Measurements from ENCODE around the gene TACSTD2.
A peak's percentile ranks its signal among the peaks of the same experiment; 100 is the strongest.
"Not testable (repeated sequence)": the region's sequence is repeated elsewhere in the genome, so short reads cannot be mapped to it uniquely, and the experiment has no call there.

TACSTD2 gene, protein sequence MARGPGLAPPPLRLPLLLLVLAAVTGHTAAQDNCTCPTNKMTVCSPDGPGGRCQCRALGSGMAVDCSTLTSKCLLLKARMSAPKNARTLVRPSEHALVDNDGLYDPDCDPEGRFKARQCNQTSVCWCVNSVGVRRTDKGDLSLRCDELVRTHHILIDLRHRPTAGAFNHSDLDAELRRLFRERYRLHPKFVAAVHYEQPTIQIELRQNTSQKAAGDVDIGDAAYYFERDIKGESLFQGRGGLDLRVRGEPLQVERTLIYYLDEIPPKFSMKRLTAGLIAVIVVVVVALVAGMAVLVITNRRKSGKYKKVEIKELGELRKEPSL

DNA sequence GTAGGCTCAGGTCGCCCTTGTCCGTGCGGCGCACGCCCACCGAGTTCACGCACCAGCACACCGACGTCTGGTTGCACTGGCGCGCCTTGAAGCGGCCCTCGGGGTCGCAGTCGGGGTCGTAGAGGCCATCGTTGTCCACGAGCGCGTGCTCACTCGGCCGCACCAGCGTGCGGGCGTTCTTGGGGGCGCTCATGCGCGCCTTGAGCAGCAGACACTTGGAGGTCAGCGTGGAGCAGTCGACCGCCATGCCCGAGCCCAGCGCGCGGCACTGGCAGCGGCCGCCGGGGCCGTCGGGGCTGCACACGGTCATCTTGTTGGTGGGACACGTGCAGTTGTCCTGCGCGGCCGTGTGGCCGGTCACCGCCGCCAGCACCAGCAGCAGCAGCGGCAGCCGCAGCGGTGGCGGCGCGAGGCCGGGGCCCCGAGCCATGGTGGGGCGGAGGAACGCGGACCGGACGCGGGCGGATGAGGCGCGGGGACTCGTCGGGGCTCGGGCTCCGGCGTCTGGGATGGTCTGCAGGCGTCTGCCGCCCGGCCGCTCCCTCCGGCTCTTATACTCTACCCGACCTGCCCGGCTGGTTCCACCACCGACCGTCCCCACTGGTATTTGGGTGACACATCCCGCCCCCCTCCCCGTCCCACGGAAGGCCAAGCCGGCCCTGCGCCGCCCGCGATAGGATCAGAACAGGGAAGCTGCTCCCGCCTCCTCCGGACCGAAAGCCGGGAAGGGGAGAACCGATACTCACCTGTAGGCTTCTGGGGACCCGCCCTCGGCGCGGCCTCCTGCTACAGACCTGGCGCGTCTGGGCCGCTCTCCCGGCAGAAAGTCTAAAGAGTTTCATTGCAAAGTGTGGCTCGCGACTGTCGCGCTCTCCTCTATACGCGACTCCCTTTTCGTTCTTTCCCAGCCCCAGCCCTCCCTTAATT, at the start of gene TACSTD2:
TACSTD2 (minus strand) TSS at position 526 of the 927 bp plus-strand sequence; CDS start at position 430, 96 bp downstream.
- H3K4me1 Mint-ChIP-seq, result peaks cover 23% of the 10 kb centered on the region
- H3K9me3 Mint-ChIP-seq, result peaks cover 16% of the 10 kb centered on the region
- H3K36me3 Mint-ChIP-seq (ENCODE audit: low read depth), result no peaks in the 10 kb centered on the region
- DNase-seq, result peak; percentile 60
- no peak within 1 kb of the TSS for H3K27ac Mint-ChIP-seq
- TF ChIP-seq, protein P1, sequence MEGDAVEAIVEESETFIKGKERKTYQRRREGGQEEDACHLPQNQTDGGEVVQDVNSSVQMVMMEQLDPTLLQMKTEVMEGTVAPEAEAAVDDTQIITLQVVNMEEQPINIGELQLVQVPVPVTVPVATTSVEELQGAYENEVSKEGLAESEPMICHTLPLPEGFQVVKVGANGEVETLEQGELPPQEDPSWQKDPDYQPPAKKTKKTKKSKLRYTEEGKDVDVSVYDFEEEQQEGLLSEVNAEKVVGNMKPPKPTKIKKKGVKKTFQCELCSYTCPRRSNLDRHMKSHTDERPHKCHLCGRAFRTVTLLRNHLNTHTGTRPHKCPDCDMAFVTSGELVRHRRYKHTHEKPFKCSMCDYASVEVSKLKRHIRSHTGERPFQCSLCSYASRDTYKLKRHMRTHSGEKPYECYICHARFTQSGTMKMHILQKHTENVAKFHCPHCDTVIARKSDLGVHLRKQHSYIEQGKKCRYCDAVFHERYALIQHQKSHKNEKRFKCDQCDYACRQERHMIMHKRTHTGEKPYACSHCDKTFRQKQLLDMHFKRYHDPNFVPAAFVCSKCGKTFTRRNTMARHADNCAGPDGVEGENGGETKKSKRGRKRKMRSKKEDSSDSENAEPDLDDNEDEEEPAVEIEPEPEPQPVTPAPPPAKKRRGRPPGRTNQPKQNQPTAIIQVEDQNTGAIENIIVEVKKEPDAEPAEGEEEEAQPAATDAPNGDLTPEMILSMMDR (IDR thresholded peaks at IDR 0.05), result no peak
- H3K27me3 Mint-ChIP-seq (ENCODE audit: low read depth, poor library complexity), result peaks cover 78% of the 10 kb centered on the region
- peak within 1 kb of the TSS; percentile 68 for H3K4me3 Mint-ChIP-seq

DNA sequence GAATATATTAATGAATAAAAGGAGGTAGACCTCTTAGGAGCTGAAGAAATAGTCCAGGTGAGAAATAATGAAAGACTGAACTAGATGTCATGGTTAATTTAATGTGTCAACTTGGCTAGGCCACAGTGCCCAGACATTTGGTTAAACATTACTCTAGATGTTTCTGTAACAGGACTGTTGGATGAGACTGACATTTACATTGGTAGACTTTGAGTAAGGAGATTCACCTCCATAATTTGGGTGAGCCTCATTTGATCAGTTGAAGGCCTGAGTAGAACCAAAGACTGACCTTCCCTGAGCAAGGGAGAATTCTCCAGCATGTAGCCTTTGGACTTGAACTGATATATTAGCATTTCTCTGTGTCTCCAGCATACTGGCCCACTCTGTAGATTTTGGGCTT, 49.2 kb upstream of the TACSTD2 start:
- Mint-ChIP-seq H3K9me3 (peaks cover 27% of the 10 kb centered on the region), H3K4me3 (no peak overlapping the region), H3K27ac (no peak overlapping the region), H3K36me3 (ENCODE audit: low read depth) (peaks cover 7% of the 10 kb centered on the region), H3K27me3 (ENCODE audit: low read depth, poor library complexity) (peaks cover 6% of the 10 kb centered on the region), H3K4me1 (no peaks in the 10 kb centered on the region)
- TF ChIP-seq, protein P1 (IDR thresholded peaks at IDR 0.05), result no peak
- no peak for DNase-seq

DNA sequence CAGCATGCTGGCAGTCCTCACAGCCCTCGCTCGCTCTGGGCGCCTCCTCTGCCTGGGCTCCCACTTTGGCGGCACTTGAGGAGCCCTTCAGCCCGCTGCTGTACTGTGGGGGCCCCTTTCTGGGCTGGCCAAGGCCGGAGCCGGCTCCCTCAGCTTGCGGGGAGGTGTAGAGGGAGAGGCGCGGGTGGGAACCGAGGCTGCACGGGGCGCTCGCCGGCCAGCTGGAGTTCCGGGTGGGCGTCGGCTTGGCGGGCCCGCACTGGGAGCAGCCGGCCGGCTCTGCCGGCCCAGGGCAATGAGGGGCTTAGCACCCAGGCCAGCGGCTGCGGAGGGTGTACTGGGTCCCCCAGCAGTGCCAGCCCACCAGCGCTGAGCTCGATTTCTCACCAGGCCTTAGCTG, 46.2 kb upstream of the TACSTD2 start:
- Mint-ChIP-seq H3K9me3 (peaks cover 22% of the 10 kb centered on the region), H3K4me1 (peaks cover 18% of the 10 kb centered on the region)
- H3K27ac Mint-ChIP-seq; H3K4me3 Mint-ChIP-seq; H3K36me3 Mint-ChIP-seq (ENCODE audit: low read depth); H3K27me3 Mint-ChIP-seq (ENCODE audit: low read depth, poor library complexity); DNase-seq: not testable (repeated sequence)

DNA sequence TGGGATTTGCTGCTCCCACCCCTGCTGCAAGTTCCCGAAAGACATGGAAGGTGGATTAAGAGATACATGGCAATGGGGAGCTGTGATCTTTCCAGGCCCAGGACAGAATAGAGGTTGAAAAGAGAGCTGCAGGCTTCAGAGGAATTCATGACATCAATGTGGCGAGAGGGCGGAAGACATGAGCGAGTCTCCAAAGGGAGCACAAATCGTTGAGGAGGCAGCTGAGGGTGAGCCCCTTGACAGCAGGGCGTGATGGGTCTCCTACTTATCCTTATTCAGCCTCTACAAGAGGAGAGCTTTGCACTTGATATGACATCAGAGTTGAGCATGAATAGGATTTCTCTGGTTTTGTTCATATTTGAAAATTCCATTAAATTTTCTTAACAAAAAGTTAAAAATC, 45.5 kb upstream of the TACSTD2 start:
- Mint-ChIP-seq H3K36me3 (ENCODE audit: low read depth) (peaks cover 7% of the 10 kb centered on the region), H3K9me3 (peaks cover 22% of the 10 kb centered on the region), H3K27me3 (ENCODE audit: low read depth, poor library complexity) (no peaks in the 10 kb centered on the region), H3K4me1 (peaks cover 18% of the 10 kb centered on the region), H3K4me3 (no peak overlapping the region), H3K27ac (no peak overlapping the region)
- TF ChIP-seq, protein P1 (IDR thresholded peaks at IDR 0.05), result no peak
- no peak for DNase-seq

DNA sequence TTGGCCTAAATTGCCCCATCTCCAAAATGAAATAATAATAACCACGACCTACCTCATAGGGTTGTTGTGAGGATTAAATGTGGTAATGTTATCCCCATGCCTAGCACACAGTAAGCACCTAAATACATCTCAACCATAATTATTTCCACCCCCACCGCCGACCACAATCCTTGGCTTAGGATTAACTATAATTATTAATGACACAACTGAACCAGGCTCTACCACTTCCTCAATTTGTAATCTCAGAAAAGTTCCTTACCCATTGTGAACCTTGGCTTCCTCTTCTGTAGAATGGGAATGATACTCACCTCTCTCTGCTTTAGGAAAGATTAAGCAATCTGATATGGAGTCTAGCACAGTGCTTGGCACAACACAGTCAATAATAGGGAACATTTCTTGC, 44.3 kb upstream of the TACSTD2 start:
- peaks cover 18% of the 10 kb centered on the region for H3K4me1 Mint-ChIP-seq
- peaks cover 6% of the 10 kb centered on the region for H3K27me3 Mint-ChIP-seq (ENCODE audit: low read depth, poor library complexity)
- no peak overlapping the region for H3K4me3 Mint-ChIP-seq
- peaks cover 7% of the 10 kb centered on the region for H3K36me3 Mint-ChIP-seq (ENCODE audit: low read depth)
- peaks cover 22% of the 10 kb centered on the region for H3K9me3 Mint-ChIP-seq
- H3K27ac Mint-ChIP-seq, result no peak overlapping the region
- TF ChIP-seq, protein P1 (IDR thresholded peaks at IDR 0.05), result no peak
- no peak for DNase-seq

DNA sequence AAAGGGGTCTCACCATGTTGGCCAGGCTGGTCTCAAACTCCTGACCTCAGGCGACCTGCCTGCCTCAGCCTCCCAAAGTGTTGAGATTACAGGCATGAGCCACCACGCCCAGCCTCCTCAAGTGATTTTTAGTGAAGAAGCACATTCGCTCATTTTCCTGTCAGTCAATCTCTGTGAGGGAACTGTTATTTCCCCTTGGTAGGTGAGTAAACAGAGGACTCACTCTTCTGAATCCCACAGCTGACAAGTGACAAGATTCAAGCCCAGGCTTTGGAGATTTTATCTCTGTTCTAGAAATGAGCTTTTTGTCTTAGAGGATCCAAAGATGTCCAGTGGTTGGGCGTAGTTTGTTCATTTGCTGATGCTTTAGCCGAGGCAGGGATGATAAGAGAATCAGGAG, 43.9 kb upstream of the TACSTD2 start:
- H3K9me3 Mint-ChIP-seq, result peaks cover 22% of the 10 kb centered on the region

More for the DNA sequence above, 43.9 kb upstream of the TACSTD2 start:
- Mint-ChIP-seq H3K4me3 (no peak overlapping the region), H3K4me1 (peaks cover 18% of the 10 kb centered on the region), H3K27me3 (ENCODE audit: low read depth, poor library complexity) (peaks cover 6% of the 10 kb centered on the region), H3K27ac (no peak overlapping the region), H3K36me3 (ENCODE audit: low read depth) (peaks cover 7% of the 10 kb centered on the region)
- no peak for DNase-seq
- TF ChIP-seq, protein P1 (IDR thresholded peaks at IDR 0.05), result no peak

All from nephron progenitor cell (in vitro differentiated cells).